ENCODE data around the gene DUSP7. TPM values are rescaled to one million over a fixed set of nuclear protein-coding genes. Genes with fewer than 3 reads are reported as not detected.

Gene DUSP7
- total RNA-seq, 1 experiment from 2014 or later, result 40.9 TPM

GRCh38 chr3:52029535-52029934, 26.8 kb downstream of the DUSP7 start:
- intact Hi-C loops (cut with micrococcal nuclease), result no loop called here
- Histone ChIP-seq H2AFZ (ENCODE audit: low read length) (no peak overlapping the region), H3K9me3 (ENCODE audit: low read length) (no peaks in the 10 kb centered on the region), H3K9me2 (replicated peaks; ENCODE audit: low read length) (no peaks in the 10 kb centered on the region), H3K4me3 (ENCODE audit: low read length) (no peak overlapping the region), H3K4me2 (ENCODE audit: low read length) (no peak overlapping the region), H3K4me1 (ENCODE audit: insufficient read depth, low read length) (no peaks in the 10 kb centered on the region), H3K27me3 (ENCODE audit: low read length) (no peaks in the 10 kb centered on the region), H4K20me1 (ENCODE audit: low read length) (no peaks in the 10 kb centered on the region), H3K36me3 (ENCODE audit: low read depth, low read length) (no peaks in the 10 kb centered on the region), H3K9ac (ENCODE audit: low read length) (no peak overlapping the region), H3F3A (ENCODE audit: low read length, unreplicated experiment) (no peaks in the 10 kb centered on the region), H3K79me2 (ENCODE audit: low read length) (no peaks in the 10 kb centered on the region), H3K27ac (ENCODE audit: low read length) (no peak overlapping the region)
- TF ChIP-seq EZH2 (IDR thresholded peaks at IDR 0.05; ENCODE audit: low read length, unreplicated experiment) (no peak), CTCF (conservative IDR thresholded peaks at IDR 0.05; ENCODE audit: low read depth, low read length) (no peak), EZH2phosphoT487 (IDR thresholded peaks at IDR 0.05; ENCODE audit: borderline replicate concordance, low read length) (no peak)
- POLR2A ChIA-PET (ENCODE audit: unreplicated experiment), result no interaction called here
- ATAC-seq (no peak), DNase-seq (no peak)
- no TSS peak for BruUV-seq (replicated peaks)
- CTCF ChIA-PET, result no interaction called here

GRCh38 chr3:52029053-52029452, 27.3 kb downstream of the DUSP7 start:
- Histone ChIP-seq H3F3A (ENCODE audit: low read length, unreplicated experiment) (no peaks in the 10 kb centered on the region), H3K4me3 (ENCODE audit: low read length) (no peak overlapping the region), H3K9ac (ENCODE audit: low read length) (no peak overlapping the region), H3K27ac (ENCODE audit: low read length) (no peak overlapping the region), H3K79me2 (ENCODE audit: low read length) (no peaks in the 10 kb centered on the region), H3K4me2 (ENCODE audit: low read length) (no peak overlapping the region), H3K27me3 (ENCODE audit: low read length) (no peaks in the 10 kb centered on the region), H3K4me1 (ENCODE audit: insufficient read depth, low read length) (no peaks in the 10 kb centered on the region), H3K36me3 (ENCODE audit: low read depth, low read length) (no peaks in the 10 kb centered on the region), H3K9me2 (replicated peaks; ENCODE audit: low read length) (no peaks in the 10 kb centered on the region), H3K9me3 (ENCODE audit: low read length) (no peaks in the 10 kb centered on the region), H2AFZ (ENCODE audit: low read length) (no peak overlapping the region), H4K20me1 (ENCODE audit: low read length) (no peaks in the 10 kb centered on the region)
- TF ChIP-seq EZH2phosphoT487 (IDR thresholded peaks at IDR 0.05; ENCODE audit: borderline replicate concordance, low read length) (no peak), CTCF (conservative IDR thresholded peaks at IDR 0.05; ENCODE audit: low read depth, low read length) (no peak), EZH2 (IDR thresholded peaks at IDR 0.05; ENCODE audit: low read length, unreplicated experiment) (no peak)
- ATAC-seq (no peak), DNase-seq (no peak)
- POLR2A ChIA-PET (ENCODE audit: unreplicated experiment), result no interaction called here
- intact Hi-C loops (cut with micrococcal nuclease), result no loop called here
- CTCF ChIA-PET, result no interaction called here
- BruUV-seq (replicated peaks), result no TSS peak

- no peak overlapping the region for H3K27ac ChIP-seq (ENCODE audit: low read length)
- no peak overlapping the region for H2AFZ ChIP-seq (ENCODE audit: low read length)
- intact Hi-C loops (cut with micrococcal nuclease), result no loop called here
- no peak overlapping the region for H3K4me2 ChIP-seq (ENCODE audit: low read length)
- no peaks in the 10 kb centered on the region for H3F3A ChIP-seq (ENCODE audit: low read length, unreplicated experiment)
- no peaks in the 10 kb centered on the region for H4K20me1 ChIP-seq (ENCODE audit: low read length)
- H3K4me3 ChIP-seq (ENCODE audit: low read length), result no peak overlapping the region
- BruUV-seq (replicated peaks), result no TSS peak
- DNase-seq, result peak; percentile 20
- H3K36me3 ChIP-seq (ENCODE audit: low read depth, low read length), result no peaks in the 10 kb centered on the region
- no peak overlapping the region for H3K9ac ChIP-seq (ENCODE audit: low read length)
- peak; percentile 42; the same call in 1 of the 2 replicates for ATAC-seq
- no peak for TF ChIP-seq EZH2phosphoT487 (IDR thresholded peaks at IDR 0.05; ENCODE audit: borderline replicate concordance, low read length)
- no peak for TF ChIP-seq EZH2 (IDR thresholded peaks at IDR 0.05; ENCODE audit: low read length, unreplicated experiment)
- no peaks in the 10 kb centered on the region for H3K9me2 ChIP-seq (replicated peaks; ENCODE audit: low read length)
- no peaks in the 10 kb centered on the region for H3K27me3 ChIP-seq (ENCODE audit: low read length)
- no peaks in the 10 kb centered on the region for H3K9me3 ChIP-seq (ENCODE audit: low read length)
- no peaks in the 10 kb centered on the region for H3K79me2 ChIP-seq (ENCODE audit: low read length)
- POLR2A ChIA-PET (ENCODE audit: unreplicated experiment), result no interaction called here
- no peaks in the 10 kb centered on the region for H3K4me1 ChIP-seq (ENCODE audit: insufficient read depth, low read length)
- CTCF ChIA-PET, result interaction anchor here (0.6 kb wide), 1 partner anchor 24 kb away, joined by 3 read pairs; no protein-coding TSS in a partner anchor
These were observed 27.8 kb downstream of the DUSP7 start for GRCh38 chr3:52028572-52028971.
